TTC549 (cell line): ENCODE results near the gene GARNL3.

Experiments used
- FAIRE-seq: peaks from 2 replicates; lab custom pipeline; 2012; peaks lifted over from hg19 to GRCh38; lab: Jason Lieb, UNC

The GARNL3 gene

DNA sequence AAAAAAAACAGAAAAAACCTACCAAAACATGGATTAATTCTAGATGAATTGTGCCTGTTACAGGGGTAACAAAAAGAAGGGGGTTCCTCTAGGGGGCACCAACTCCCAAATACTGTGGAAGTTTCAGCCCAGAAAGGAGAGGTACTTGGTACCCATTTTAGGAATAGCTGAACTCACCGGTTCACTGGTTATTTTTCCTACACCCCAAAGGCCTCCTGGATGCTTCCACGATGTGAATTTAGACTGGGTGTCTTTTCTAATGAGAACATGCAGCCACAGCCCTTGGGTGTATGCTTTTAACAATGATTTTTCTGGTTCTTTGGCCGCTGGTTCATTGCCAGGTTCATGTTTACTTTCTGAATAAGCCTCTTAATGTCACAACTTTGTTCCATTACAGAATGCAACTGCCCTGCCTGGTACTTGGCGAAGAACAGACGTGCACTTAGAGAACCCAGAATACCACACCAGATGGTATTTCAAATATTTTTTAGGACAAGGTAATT is 46.7 kb downstream of the GARNL3 start:
- no peak for FAIRE-seq

DNA sequence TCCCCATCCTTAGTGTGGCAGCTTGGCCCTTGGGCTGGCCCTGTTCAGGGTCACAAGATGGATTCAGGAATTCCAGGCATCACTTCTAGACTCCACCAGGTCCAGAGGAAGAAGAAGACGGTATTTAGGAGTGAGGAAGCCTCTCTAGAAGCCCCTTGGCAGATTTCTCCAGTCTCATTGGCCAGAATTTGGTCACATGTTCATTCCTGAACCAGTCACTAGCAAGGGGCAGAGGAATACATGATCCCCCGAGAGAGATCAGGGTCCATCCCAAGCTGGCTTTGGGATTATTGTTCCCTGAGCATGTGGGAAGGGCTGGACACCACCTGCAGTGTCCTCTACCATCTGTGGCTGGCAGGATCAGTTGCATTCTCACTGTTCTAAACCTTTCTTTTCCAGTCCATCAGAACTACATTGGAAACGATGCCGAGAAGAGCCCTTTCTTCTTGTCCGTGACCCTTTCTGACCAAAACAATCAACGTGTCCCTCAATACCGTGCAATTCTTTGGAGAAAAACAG is 48.5 kb downstream of the GARNL3 start:
- no peak for FAIRE-seq

DNA sequence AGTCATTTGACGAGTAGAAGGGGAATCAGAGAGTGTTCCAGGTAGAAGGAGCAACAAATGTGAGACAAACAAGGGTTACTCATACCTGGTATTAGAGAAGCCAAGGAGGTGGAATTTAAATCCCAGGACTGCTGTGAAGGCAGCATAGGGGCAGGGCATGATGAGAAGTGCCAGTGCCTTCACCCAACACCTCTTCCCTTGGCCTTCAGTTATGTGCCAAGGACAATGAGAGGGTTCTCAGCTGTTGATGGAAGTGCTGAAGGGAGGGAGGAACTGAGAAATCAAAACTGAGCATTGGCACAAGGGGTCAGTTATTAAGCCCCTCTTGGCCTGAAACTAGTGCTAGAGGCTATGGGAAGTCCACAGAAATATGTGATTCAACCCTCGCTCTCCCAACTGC is 50.3 kb downstream of the GARNL3 start:
- no peak for FAIRE-seq

DNA sequence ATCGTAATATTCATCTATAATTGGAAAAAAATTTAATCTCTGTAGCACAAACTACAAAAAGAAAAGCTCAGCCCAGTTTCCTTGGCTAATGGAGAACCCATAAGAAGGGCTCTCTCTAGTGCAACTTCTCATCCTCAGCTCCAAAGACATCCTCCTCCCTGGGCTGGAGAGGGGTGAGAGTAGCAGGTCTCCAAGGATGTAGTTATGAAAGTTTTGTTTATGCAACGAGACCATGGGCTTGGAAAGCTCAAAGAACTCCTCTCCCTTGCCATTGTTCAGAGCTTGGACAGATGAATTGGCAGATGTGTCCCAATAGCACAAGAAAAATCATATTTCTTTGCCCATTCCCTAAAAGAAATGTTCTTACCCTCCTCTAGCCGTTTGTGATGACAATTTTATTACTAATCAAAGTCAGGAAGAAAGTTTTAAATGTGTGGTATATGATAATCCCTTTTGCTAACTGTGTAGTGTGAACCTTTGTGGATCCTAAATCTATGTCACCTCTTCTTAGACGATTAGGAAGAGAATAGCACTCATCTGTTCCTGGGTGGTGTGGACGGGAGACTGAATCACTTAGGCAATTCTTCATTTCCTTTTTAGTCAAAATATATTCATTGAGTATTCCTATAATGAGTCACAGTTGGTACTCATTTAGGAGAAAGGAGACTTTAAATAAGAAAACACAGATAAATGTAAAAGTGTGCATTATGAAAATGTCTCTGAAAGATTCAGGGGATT is 52.2 kb downstream of the GARNL3 start:
- no peak for FAIRE-seq

DNA sequence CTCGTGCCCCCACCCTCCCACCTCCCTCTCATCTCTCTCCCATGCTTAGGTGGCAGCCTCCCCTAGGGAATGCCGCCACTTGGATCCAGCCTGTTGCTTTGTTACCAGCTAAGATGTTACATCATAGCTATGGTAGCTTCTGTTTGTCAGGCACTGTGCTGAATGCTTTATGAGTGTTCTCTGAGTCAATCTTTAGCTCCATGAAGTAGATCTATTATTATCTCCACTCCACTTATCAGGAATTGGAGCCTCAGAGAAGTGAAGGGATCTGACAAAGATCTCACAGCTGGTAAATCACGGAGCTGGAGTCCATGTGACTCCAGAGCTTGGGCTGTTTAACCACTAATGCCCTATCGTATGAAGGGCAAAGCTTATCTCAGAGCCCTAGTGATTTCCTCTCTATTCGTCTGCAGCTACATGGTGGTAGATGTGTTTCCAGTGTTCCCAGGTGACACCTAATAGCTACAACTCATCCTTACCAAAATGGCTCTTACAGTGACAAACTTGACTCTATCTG is 54.1 kb downstream of the GARNL3 start:
- FAIRE-seq: no peak

DNA sequence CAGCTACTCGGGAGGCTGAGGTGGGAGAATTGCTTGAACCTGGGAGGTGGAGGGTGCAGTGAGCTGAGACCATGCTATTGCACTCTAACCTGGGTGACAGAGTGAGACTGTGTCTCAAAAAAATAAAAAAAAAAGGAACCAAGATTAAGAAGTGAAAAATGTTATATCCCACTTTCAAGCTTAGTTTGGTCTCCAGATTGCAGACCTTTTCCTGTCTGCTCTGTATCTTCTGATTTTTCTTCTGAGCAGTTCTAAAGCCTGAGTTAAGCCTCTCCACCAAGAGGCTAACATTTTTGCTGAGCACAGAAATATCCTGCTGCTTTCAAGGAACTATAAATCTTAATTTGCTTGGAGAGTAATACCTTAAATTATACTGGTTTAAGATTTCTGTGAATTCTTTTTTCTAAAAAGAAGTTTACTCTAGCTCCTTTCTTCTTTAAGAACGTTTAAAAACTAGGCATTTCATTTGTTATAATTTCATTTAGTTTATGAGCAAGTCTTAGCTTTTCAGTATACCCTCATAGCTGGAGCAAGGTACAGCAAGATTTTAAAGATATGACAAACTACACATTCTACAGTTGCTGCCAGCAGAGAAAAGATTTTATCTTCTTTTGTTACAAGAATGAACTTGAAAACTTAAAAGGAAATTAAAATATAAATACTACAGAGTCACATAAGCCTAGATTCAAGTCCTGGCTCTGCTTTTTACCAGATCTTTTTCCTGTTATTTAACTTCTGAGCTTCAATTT is 55.0 kb downstream of the GARNL3 start:
- FAIRE-seq: no peak

DNA sequence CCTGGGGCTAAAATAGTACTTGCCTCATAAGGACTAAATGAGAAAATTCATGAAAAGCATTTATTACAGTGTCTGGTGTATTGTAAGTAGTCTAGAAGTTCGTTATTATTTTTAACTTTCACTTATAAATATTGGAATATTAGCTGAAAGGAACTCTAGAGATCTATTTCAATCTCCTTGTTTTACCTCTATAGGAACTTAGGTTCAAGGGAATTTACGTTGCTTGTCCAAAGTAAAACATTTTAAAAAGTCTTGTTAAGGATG is 55.5 kb downstream of the GARNL3 start:
- no peak for FAIRE-seq

DNA sequence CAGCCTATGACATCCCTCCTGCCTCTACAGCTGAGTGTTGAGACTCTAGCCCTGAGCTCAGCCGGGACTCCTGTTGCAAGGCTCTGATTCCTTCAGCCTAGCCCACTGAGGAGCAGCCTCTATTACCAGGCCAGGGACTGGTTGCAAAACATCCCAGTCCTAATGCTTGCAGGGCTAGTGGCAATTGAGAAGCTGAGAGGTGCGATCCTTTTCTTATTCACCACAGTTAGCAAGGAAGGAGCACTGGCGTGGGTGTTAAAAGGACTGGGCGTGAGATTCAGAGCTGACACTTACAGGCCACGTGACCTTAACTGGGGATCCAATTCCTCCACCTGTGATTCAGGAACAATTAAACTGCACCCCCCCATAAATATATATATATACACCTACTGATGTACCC is 58.8 kb downstream of the GARNL3 start:
- no peak for FAIRE-seq

DNA sequence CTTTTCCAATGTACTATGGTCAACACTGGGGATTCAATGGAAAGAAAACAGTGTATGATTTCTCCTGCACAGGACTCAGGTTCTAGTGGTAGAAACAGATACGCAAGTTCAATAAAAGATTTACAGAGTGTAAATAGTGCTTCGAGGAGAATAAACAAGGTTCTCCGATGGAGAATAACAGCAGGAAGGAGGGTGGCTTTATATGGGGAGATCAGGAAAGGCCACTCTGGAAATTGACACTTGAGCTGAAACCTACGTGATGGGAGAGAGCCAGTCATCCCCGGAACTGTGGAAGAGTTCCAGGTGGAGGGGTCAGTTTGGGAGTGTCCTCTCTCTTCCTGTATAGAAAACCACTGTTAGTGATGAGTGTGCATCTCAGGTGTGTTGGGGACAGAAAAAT is 65.9 kb downstream of the GARNL3 start:
- FAIRE-seq: no peak

DNA sequence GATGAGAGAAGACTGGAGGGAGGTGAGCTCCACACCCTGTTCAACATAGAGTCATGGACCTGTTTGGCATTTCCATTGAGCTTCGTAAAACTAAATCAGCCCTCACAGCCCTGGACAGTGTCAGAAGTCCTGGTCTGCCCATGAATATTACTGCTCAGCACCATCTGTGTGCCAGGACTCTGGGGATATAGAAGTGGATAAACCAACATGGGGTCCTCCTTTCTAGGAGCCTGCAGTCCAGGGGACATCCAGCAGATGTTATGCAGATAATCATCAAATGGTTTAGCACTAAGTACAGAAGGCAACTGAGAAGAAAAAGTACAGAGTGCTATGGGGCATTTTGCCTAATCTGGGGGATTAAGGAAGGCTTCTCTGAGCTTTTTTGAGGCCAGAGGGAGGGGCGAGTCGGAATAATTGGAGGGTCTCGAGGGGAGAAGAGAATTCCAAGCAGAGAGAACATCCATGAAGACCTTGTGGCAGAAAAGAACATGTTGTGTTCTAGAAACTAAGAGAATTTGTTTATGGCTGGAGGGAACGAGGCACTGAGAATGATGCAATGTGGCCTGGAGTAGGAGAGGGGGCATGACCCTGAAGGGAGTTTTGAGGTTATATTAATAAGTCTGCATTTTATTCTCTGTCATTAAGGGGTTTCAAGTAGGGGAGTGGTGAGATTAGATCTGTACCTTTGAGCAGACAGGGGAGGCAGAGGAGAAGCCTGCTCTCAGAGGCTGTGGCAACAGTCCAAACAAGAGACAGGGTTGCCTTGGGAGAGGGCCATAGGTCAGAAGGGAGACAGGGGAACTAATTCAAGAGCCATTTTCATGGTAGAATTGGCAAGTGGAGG is 68.9 kb downstream of the GARNL3 start:
- no peak for FAIRE-seq

DNA sequence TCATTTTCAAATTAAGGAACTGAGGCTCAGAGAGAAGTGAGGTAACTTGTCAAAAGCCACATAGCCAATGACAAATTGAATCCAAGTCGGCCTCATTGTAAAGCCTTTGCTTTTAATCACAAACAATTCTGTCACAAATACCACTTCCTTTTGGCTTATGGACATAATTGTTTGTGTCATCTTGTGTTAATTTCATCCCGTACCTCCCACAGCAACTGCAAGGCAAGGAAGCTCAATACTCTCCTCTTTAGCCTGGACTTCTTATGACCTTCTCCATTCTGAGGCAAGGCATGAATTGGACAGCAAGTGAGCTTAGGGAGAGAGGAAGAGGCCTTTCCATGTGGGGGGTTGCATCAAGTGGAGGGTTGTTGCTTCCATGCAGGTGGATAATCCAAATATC is 70.2 kb downstream of the GARNL3 start:
- no peak for FAIRE-seq

DNA sequence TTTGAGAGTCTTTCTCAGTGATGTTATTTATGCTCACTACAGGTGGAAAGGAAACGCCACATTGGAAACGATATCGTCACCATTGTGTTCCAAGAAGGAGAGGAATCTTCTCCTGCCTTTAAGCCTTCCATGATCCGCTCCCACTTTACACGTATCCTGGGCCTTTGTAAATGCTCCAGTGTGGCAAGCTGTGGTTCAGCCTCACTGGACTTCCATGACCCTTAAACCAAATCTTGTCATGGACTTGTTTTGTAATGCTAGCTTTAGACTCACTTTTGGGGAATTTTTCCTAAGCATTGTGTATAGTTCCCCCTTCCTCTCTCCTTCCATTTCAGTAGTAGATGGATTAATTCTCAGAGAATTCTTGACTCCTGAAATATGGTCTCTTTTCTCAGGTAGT is 71.5 kb downstream of the GARNL3 start:
- FAIRE-seq: no peak

DNA sequence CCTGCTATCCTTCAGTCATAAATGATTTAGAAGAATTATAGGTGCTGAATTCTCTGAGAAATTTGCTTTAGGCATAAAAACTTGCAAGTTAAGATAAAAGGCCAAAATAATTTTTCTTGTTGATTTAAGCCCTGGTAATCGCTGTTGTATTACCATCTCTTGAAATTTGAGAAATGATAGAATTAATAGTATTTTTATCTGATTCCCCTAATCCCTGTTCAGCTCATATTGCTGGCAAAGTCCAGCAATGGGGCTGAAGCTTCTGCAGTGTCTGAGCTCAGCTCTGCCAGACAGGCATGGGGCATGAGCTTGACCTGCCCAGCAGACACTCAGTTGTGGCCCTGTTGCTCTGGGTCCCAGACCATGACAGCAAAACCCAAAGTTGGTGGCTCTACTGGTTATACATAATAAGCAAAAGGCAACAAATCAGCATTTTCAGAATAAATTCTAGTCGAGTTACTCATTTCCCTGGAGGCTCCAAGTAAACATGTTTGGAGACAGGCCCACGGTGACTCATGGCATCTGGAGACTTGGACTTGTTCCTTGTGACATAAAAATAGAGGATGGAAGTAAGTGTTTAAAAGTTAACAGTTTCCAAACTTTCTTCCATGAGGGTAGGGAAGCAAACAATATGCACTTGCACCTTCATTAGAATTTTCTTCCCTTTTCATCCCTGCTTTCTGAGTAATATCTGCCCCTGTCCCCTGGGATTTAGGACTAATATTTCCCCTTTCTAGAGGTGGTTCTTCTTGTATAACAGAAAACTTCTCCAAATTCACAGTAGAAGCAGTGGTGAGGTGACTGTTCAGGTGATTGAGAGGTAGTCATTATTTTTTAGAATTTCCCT is 72.2 kb downstream of the GARNL3 start:
- FAIRE-seq: no peak

DNA sequence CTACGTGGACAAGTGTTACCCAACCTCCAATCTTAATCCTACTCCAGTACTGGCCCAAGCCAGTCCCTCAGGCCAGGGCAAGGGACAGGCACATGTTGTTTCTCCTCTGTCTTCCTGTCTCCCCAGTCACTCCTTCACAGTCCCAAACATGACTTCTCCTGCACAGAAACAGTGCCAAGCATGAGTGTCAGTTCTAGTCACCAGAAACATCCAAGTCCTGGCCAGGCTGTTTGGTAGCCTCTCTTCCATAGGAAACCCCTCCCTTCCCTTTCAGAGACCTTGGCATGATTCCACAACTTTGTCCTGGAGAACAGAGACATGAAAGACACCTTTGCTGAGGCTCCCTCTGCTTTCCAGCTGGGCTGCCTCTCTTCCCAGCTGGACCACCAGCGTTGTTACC is 76.1 kb downstream of the GARNL3 start:
- FAIRE-seq: no peak

DNA sequence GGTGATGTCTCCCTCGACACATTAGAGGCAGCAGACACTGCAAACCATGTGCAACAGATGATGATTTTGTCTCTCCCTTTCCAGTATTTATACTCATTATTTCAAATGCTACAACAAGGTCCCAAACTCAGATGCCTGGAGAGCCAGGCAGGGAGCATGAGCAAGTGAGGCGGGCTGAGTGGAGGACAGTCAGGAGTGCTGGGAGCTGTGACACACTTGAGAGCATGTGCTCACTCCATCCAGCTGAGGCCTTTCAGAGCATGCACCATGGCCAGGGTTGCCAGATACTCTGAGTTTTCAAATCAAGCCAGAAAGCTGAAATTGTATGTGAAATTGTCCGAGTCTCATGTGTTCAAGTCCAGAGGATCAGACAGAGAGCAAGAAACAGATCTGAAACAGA is 76.6 kb downstream of the GARNL3 start:
- FAIRE-seq: no peak

DNA sequence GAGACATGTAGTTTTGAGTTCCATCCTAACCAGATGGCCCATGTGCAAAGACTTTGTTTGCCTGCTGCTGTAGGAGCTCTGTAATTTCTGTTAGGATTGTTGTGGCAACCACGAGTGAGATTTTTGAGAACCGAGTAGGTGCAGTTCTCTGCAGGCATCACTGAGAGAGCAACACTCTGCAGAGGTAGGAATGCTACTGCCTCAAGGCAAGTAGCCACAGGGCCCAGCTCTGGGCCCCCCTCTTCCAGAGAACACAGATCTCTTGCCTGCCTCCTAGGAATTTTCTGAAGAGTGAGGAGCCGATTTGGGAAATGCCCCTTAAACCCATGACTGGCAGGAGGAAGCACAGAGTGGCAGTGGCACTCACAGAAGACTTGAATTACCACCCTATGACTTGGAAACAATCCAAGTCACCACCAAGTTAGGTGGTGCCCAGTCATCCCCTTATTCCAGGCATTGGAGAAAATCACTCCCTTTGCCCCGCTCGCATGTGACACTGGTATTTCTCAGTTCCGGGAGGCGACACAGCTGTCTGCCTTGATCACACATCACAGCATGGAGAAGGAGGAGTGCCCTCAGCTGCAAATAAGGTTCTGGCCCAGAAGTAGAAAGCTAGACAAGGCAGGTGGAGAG is 79.9 kb downstream of the GARNL3 start:
- no peak for FAIRE-seq

DNA sequence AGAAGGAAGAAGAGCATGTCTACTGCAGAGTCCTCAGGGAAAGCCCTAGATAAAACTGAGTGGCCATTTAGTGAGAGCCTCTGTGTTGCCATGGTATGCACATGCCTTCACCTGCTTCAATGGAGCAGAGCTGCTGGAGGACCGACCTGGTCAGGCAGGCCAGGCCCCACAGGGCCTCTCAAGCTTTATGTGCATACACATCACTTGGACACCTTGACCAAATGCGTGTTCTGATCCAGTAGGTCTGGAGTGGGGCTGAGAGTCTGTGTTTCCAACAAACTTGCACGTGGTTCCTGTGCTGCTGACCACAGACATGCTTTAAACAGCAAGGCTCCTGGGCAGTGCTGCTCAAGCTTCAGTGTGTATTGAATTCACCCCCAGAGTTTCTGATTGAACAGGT is 81.0 kb downstream of the GARNL3 start:
- FAIRE-seq: no peak

DNA sequence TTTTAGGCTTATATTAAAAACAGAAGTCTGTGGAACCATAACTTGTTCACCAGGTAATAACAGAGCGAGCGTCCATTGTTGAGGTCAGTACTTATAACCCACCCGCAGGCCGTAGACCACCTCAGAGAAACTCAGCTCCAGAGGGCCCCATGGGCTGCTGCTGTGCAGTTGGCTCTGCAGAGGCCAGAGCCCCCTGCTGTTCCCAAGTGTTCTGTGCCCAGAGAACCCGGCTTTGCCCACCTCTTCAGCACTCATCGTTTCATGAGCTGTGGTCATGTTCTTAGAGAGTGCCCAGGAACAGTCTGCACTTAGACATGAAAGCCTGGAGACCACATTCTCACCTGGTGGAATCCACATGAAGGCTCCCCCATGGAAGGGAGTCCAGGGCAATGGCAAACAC is 82.0 kb downstream of the GARNL3 start:
- FAIRE-seq: no peak

DNA sequence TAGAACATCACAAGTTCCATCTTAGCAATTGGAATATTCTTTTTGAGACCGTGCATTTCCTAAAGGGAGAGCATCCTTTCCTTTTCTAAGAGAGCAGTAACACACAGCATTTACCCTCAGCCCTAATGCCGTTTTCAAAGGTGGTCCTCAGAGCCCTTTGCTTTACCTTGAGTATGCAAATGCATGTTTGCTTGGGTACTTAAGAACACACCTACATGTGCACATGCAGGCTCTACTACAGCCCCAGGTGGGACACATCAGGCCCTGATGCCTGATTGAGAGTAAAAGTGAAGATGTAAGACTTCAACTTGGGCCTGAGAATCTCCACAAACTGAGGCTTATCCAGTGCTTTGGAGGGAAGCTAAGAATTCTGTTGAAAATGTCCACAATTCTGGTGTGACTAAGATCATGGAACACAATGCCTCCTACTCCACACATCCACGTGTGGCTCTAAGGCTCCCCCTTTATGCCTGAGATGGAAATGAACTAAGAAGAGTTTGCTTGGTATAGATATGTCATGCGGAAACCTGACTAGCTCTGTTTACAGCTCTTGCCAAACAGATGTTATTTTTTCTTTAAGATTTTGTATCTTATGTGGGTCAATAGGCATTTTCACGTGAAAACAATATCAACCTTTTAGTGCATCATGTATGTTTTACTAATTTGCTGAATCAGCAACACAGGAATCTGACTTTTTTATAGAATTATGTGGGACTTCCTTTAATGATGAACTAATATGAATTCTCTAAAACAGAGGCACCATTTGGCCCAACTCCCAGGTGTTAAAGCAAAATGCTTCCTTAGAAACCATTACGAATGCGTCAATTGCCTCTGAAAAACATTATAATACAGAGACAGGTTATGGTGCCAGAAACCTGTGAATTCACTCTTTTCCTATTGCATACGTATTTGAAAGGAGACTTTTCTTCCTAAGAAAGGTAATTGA is 83.5 kb downstream of the GARNL3 start:
- FAIRE-seq: no peak

DNA sequence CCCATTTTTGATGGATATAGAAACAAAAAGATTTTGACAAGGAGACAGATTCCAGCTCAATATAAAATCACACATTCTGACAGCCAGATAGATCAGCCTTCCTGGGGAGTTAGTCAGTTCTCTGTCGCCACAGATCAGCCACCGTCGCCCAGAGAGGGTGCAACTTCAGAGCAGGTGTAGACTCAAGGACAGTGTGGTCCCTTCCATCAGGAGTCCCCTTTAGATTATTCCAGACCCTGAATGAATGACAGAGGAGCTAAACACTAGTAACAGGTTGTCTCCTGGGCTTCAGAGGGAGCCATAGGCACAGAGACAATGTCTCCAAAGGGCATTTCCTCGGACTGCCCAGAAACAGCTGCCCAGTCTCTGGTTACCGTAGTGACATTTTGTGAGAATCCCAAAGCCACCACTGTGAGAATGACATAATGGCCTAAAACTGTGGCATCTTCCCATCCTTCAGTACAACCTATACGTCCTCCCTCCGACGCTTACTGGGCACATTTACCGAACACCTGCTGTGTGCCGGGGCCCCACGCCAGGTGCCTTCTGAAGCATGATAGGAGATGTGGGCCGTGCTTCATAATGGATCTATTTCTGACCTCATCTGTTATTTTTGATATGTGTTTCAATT is 85.0 kb downstream of the GARNL3 start:
- FAIRE-seq: no peak
